ENCODE results near the gene COLEC11. TPM values are rescaled to one million over a fixed set of nuclear protein-coding genes. Genes with fewer than 3 reads are reported as not detected.

The COLEC11 gene
- total RNA-seq, 1 donor from 2014 or later: 0.13 TPM

DNA sequence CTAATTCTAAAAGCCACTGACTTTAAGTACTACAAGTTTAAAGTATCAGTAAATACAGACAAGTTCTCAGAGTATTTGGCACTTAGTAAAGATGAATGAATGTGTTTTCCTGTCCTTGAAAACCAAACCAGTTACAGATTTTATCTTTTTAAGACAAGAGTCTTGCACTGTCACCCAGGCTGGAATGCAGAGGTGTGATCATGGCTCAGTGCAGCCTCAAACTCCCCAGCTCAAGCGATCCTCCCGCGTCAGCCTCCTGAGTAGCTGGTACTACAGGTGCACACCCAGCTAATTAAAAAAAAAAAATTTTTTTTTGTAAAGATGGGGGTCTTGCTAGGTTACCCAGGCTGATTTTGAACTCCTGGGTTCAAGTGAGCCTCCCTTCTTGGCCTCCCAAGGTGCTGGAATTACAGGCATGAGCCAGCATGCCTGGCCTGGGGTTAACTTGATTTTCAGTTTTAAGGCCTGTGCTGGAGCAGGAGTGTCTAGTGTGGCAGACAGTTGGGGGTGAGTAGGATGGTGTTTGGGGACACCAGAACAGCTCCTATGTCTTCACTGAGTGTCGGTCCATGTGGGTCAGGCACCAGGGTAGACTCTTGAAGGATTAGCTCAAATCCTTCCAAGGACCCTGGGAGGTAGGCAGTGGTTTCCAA lies 10.2 kb upstream of the COLEC11 start:
- DNase-seq (ENCODE audit: low read depth, low spot score): no peak

DNA sequence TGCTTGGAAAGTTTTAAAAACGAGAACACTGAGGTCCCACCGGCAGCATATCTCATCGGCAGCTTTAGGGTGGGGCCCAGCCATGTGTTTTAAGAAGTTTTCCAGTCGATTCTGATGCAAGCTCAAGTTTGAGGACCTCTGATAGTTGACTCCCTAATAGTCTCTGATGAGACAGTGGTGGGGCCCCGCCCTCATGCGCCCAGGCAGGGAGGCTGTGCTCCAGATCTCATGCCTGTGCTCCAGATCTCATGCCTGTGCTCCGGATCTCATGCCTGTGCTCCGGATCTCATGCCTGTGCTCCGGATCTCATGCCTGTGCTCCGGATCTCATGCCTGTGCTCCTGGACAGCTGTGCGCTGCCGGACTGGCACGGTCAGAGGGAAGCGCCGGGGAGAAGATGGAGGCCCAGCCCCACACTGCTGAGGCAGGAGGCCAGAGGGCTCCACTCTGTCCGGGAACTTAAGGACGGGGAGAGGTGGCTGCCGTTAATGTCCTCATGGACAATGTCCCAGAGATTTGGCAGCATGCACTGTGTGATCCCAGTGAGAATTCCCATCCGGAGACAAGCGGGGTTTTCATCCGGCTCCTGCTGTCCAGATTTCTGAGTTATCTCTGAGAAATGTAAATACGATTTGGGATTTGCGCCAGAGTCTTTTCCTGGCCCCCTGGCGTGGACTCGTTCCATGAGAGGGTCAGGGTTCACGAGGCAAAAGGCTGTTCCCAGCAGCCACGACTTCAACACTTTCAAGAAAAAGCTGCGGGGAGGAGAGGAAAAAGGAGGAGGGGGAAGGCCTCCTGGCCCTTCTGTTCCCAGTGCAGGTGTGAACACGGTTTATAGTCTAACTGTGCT lies 9.4 kb upstream of the COLEC11 start:
- DNase-seq (ENCODE audit: low read depth, low spot score): no peak

DNA sequence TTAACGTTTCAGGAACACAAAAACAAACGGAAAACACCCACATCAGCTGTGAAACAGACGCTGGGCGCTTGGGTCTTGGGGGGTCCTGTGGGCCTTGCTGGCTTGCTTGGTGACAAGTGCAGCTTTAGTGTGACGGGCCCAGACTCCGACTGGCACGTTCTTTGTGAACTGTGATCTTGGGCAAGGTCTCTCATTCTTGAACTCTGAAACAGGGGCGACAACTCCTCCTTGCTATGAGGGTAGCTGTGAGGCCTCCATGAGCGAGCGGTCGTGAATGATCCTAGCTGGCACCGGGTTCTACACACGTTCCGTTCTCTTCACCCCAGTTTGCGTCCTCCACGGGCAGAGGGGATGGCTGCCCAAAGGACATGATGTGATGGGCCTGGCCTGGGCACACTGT lies 8.7 kb upstream of the COLEC11 start:
- DNase-seq (ENCODE audit: low read depth, low spot score): no peak

DNA sequence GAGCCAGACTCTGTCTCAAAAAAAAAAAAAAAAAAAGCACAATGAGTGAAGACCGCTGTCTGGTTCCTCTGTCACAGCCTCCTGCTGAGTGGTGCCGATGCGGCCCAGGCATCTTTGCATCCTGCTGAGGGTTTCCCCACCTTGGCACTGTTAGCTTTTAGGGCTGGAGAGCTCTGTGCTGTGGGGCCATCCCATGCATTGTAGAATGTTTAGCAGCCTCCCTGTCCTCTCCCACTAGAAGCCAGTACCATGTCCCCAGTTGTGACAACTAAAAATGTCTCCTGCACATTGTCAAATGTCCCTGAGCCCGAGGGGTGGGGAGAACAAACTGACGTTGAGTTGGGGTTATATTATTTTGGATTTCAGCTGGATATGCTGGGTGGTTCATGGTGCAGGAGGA lies 7.9 kb upstream of the COLEC11 start:
- DNase-seq (ENCODE audit: low read depth, low spot score): no peak

DNA sequence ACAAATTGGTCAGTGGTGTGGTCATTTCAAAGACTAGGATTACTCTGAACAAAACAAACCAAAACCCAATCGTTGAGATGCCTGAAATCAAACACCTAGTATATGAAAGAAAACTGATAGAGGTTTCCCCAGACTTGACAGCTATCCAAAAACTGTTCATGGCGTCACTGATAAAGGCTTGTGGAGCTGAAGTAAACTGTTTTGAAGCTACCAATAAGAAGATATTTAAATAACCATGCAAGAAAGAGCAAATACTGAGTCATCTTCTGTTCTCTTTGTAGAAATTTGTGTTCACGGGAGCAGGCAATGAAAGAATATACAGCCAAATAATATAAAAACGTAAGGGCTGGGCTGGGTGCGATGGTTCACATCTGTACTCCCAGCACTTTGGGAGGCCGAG lies 7.5 kb upstream of the COLEC11 start:
- DNase-seq (ENCODE audit: low read depth, low spot score): no peak

DNA sequence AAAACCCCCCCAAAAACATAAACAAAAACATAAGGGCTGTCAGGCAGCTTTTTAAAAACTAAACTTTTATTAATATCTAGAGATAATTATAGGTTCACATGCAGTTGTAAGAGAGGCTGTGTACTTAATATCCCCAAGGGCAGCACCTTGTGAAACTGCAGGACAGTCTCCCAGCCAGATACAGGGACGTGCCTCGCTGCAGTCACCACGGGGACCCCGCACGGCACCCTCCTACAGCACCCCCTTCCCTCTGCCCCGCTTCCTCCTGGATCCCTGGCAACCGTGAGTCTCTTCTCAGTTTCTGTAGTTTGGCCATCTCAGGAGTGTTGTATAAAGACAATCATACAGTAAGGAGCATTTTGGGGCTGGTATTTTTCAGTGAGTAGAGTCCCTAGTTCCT lies 6.8 kb upstream of the COLEC11 start:
- DNase-seq (ENCODE audit: low read depth, low spot score): no peak

DNA sequence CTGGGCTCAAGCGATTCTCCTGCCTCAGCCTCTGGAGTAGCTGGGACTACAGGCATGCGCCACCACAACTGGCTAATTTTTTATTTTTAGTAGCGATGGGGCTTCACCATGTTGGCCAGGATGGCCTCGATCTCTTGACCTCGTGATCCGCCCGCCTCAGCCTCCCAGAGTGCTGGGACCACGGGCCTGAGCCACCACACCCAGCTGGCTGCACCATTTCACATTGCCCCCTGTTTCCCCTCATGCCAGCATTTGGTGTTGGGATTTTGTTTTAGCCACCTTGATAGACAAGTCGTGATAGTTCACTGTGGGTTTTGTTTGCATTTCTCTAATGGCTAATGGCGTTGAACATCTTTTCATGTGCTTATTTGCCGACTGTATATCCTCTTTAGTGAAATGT lies 5.8 kb upstream of the COLEC11 start:
- DNase-seq (ENCODE audit: low read depth, low spot score): no peak

DNA sequence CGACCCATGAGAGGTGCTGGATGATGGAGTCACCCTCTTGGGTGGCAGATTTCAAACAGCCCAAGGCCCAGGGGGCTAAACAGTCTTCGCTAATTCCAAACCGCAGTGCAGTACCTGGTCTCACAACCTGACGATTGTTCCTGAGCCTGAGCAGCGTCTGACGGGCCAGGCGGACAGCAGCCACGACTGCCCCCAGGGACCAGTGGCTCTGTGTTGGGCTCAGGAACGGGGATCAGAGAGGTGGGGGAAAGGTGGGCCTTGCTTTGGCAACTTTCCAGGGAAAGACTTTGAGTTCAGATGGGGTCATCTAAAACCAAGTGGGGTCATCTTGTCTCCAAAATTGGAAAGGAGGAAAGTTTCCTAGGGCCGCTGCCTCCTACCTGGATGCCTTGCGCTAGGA lies 492 bp downstream of the COLEC11 start:
- no peak for DNase-seq (ENCODE audit: low read depth, low spot score)

DNA sequence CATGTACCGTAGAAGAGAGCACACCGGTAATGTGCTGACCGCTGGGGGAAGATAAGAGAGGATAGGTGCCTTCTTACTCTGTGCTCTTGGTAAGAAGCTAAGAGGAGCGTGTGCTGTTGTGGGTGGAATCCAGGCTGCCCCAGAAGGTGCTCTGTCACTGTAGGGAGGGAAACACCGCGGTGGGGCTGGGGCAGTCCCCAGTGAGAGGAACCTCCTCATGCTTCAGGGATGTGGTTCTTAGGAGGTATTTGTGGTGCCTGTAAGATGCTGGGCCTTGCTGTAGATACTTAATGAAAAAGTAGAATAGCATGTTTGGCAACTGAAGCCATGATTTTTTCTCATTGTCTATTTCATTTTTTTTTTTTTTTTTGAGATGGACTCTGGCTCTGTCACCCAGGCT lies 1.1 kb downstream of the COLEC11 start:
- no peak for DNase-seq (ENCODE audit: low read depth, low spot score)

DNA sequence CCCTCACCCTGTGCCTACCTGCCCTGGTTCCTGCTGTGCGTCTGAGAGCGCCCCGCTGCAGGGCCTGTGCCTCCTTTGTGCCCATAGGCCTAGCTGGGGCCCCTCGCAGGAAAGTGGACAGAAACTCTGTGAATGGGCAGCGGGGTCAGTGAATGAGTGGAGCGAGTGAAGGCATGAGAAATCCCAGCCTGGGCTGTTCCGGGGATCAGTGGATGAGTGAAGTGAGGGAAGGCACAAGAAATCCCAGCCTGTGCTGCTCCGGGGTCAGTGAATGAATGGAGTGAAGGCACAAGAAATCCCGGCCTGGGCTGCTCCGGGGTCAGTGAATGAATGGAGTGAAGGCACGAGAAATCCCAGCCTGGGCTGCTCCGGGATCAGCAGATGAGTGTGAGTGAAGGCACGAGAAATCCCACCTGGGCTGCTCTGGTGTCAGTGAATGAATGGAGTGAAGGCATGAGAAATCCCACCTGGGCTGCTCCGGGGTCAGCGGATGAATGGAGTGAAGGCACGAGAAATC lies 2.0 kb downstream of the COLEC11 start:
- no peak for DNase-seq (ENCODE audit: low read depth, low spot score)

DNA sequence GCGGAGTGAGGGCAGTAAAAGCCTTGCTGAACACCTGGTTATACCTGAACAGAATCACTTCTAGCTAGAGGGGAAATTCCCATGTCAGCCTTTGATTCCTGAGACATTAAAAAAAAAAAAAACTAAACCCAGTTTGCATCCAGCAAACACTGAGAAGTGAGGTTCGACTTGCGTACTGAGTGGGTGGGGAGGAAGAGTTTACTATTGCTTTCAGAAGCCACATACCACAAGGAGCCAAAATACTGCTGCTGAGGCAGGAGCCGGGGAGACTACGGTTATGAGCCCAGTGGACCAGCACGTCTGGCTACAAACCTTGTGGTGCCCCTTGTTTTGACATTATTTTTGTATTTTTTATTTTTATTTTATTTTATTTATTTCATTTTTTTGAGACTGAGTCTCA lies 2.7 kb downstream of the COLEC11 start:
- no peak for DNase-seq (ENCODE audit: low read depth, low spot score)

DNA sequence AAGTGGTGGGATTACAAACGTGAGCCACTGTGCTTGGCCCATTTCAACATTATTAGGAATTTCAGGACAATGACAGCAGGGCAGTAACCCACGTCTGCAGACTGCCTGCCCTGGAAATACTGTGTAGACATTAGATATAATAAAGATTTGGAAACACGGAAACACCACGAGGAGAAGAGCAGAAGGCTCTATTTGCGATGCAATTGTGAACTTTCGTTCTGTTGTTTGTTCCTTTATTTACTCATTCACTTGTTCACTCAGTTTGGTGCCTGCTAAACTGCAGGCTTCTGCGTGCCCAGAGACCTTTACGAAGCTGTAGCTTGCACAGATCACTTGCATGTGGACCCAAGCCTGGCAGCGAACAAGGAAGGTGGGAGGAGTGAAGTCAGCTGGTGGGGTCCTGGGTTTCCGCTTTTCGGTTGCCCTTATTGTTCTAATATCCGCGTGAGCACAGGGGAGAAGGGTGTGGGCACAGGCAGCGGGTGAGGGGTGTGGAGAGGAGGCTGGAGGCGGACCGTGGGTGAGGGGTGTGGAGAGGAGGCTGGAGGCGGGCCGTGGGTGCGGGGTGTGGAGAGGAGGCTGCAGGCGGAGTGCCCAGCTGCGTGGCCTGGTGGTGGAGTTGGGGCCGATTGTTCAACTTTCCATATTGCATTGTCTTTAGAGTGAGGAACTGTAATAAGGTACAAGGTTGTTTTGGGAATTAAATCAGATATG lies 3.4 kb downstream of the COLEC11 start:
- DNase-seq (ENCODE audit: low read depth, low spot score): no peak

DNA sequence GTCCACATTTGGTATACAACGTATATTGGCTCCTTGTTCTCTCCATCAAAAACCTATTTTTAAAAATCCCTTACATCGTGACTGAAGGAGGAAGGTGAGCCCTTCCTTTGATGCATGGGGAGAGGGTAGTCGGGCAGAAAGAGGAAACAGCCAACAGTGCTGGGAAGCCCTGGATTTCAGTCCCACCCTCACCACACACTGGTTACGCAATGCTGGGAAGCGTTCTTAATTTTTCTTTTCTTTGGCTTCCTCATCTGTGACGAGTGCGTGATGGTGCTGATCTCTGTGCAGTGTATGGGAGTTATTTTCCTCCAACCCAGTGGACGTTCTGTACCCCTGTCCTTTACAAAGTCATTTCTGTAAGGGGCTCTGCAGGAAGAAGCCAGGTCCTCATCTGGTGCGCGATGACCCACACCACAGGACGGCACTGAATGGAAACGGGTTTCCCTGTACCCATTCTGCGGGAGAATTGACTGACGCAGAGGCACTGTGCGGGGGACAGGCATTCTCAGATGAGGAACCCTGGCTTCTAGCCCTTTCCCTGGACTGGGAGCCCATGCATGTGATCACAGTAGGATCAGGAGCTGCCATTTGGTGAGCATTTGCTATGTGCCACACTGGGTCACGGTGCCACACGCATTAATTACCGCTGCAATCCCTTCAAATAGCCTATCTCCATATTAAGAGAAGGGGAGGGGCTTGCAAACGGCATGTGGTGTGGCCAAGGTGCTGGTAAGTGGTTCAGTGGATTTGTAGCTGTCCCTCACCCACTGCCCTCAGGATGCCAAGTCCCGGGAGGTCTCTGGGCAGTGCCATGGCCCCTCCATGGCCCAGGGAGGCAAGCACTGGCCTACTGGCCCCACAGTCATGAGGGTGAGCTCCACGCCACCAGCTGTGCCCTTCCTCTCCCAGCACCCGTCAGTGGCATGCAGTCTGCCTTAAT lies 4.3 kb downstream of the COLEC11 start:
- no peak for DNase-seq (ENCODE audit: low read depth, low spot score)

DNA sequence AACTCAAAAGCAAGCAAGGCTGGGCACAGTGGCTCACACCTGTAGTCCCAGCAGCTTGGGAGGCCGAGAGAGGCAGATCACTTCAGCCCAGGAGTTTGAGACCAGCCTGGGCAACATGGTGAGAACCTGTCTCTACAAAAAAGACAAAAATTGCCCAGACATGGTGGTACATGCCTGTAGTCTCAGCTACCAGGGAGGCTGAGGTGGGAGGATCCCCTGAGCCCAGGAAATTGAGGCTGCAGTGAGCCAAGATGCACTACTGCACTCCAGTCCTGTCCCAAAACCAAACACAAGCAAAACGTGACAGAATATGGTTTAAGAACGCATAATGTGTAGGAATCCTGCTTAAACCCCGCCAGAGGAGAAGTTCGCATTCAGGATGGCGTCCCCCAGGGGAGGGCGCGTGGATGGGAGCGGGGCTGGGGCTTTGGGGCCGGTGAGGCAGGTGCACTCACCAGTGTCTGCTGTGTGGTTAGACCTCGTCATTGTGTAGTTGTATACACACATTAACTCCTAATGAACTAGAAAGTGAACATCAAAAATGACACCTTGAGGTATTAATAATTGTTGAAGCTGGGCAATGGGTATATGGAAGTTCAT lies 5.4 kb downstream of the COLEC11 start:
- no peak for DNase-seq (ENCODE audit: low read depth, low spot score)

DNA sequence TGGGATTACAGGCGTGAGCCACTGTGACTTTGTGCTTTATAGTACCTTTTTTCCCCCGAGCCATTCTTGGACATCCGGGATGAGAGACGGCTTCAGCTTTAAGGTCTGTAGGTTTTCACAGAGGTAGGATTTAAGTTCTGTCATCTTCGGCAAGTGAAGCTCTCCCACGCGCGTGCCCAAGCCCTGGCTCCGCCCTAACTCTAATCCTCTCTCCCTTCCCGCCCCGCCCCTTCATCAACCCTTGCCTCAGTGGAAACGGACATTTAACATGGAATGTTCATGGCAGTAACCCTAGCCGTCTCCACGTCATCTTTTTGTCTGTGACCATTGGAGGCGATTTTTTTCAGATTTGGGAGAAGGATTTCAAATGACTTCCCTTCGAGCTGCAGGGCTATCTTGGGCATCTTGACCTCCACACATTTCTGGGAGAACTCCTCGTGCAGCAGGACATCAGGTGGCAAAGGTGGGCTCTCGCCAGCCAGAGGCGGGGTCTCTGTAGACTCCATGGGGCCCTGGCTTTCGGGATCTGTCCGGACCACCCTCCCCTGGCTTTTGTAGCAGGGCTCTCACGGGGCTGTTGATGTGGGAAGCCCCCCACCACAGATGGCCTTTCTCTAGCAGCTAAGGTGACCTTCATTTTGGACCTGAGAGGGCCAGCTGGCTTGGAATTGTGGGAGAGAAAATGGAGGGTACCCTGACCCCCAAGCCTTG lies 6.8 kb downstream of the COLEC11 start:
- DNase-seq (ENCODE audit: low read depth, low spot score): no peak

DNA sequence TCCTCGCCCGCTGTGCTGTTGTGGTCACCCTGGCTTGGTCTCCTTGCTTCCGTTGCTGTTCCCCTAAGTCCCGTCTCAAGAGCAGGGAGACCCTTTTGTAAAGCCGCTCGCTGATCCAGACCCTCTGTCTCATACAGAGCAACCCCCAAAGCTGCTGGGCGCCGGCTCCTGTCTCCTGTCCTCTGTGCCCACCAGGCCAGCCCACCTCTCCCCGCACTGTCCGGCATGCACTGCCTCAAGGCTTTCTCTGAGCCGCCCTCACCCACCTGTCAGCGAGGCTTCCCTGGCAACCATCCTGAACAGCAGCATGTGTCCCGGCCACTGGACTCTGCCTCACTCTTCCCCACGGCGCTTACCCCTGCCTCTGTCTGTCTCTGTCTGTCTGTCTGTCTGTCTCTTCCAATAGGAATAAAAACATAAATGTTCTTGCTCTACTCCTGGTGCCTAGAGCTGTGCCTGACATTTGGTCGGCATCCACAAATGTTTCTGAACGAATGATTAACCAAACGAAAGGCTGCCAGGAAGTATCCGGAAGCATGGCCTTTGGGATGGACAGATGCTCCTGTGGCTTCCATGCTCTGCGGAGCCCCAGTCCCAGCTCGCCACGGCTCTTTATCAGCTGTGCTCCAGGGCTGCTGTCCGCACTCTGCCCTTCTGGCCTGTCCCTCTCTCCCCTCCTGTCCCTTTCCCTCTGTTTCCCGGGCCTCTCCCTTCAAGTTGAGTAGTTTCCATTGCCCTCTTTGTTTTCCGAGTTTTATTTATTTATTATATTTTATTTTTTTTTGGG lies 7.8 kb downstream of the COLEC11 start:
- DNase-seq (ENCODE audit: low read depth, low spot score): no peak

DNA sequence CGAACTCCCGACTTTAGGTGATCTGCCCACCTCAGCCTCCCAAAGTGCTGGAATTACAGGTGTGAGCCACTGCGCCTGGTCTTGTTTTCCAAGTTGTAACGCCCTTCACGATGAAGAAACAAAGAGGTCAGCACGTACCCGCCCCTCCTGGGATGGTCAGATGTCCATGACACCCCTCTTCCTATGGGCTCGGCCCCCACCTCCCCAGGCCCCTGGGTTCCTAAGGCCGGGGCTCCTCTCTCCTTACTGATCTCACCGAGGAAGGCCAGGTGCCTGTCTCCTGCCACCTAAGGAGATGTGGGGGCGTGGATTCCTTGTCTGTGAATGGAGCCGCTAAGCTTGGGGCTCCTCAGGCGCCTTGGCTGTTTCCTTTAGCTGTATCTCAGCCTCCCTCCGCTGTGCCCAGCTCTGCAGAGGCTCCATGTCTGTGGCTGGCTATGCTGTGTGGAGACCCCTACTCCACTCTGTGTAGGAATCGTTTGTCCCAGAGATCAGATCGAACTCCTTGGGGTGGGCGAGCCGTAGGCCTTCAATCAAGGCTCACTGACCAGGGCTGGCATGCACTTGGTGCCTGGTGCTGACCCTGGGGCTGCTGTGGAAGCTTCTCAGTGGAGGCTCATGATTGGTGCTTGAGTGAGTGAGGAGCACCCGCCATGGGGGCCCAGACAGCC lies 8.8 kb downstream of the COLEC11 start:
- no peak for DNase-seq (ENCODE audit: low read depth, low spot score)

DNA sequence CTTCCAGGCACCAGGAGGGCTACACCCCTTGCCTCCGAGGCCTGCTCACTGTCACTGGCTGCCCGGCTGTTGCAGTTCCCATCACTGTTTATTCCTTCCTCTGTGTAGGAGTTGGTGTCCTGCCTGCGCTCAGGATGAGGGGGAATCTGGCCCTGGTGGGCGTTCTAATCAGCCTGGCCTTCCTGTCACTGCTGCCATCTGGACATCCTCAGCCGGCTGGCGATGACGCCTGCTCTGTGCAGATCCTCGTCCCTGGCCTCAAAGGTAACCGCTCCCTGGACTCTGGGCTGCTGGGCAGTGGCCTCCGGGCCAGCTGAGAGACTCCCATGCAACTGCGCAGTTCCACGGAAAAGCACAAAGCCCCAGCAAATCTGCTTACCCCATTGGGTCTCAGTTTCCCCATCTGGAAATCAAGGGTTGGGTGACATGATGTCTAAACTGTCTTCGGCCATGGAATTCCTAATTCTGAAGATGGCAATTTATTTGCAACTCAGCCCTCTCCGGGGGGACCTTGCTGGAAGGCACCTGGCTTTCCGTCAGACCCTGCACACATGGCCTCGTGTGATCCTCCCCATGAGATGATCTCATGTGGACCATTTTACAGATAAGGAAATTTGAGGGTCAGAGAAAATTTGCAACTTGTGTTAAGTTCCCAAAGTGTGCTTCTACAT lies 9.4 kb downstream of the COLEC11 start:
- DNase-seq (ENCODE audit: low read depth, low spot score): no peak

Data from pulmonary artery endothelial cell (primary cell).